Measurements from ENCODE around the gene POLD1.
"Not testable (repeated sequence)": the region's sequence is repeated elsewhere in the genome, so short reads cannot be mapped to it uniquely, and the experiment has no call there.

The POLD1 gene

GRCh38 chr19:50433201-50434180 is 49.3 kb downstream of the POLD1 start:
- no peak for TF ChIP-seq CTCF (IDR thresholded peaks at IDR 0.05)
- TF ChIP-seq ZFX (IDR thresholded peaks at IDR 0.05; ENCODE audit: borderline replicate concordance), result no peak
- no peak overlapping the region for H3K27ac ChIP-seq

GRCh38 chr19:50434525-50434924 is 50.4 kb downstream of the POLD1 start:
- H3K27ac ChIP-seq, result no peak overlapping the region
- no peak for TF ChIP-seq CTCF (IDR thresholded peaks at IDR 0.05)
- no peak for TF ChIP-seq ZFX (IDR thresholded peaks at IDR 0.05; ENCODE audit: borderline replicate concordance)

- H3K27ac ChIP-seq, result no peak overlapping the region
Observed at GRCh38 chr19:50435221-50435620, 51.1 kb downstream of the POLD1 start.

DNA sequence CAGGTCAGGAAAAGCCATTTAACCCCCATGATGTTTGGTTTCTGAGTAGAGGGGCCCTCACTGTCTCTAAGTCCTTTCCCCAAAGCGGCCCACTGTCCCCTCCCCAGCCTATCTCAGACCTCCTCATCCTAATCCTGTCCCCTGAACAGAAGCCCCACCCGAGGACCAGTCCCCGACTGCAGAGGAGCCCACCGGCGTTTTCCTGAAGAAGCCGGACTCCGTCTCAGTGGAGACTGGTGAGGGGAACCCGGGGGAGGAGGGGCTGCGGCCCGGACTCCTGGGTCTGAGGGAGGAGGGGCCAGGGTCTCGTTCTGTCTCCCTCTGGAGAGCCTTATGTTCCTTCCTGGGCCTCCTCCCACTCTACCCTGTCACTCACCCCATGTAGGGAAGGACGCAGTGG is 51.5 kb downstream of the POLD1 start:
- TF ChIP-seq ZFX (IDR thresholded peaks at IDR 0.05; ENCODE audit: borderline replicate concordance) (no peak), CTCF (IDR thresholded peaks at IDR 0.05) (no peak)
- no peak overlapping the region for H3K27ac ChIP-seq

More at GRCh38 chr19:50435221-50435620, 51.1 kb downstream of the POLD1 start:
- TF ChIP-seq ZFX (IDR thresholded peaks at IDR 0.05; ENCODE audit: borderline replicate concordance) (no peak), CTCF (IDR thresholded peaks at IDR 0.05) (no peak)

GRCh38 chr19:50437862-50438449 is 53.8 kb downstream of the POLD1 start:
- no peak for TF ChIP-seq CTCF (IDR thresholded peaks at IDR 0.05)
- TF ChIP-seq ZFX (IDR thresholded peaks at IDR 0.05; ENCODE audit: borderline replicate concordance), result no peak
- H3K27ac ChIP-seq, result no peak overlapping the region

DNA sequence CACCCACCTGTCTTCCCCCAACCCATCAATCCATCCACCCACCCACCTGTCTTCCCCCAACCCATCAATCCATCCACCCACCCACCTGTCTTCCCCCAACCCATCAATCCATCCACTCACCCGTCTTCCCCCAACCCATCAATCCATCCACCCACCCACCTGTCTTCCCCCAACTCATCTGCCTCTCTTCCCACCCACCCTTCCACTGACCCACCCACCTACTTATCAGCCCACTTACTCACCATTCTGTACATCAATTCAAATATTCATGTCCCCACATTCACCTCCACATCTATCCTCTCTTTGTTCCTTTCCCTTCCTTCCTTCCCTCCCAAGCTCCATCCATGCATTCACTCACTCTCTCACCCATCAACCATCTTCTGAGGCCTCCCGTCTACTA is 55.0 kb downstream of the POLD1 start:
- H3K27ac ChIP-seq, result not testable (repeated sequence)

- TF ChIP-seq CTCF (IDR thresholded peaks at IDR 0.05), result no peak
- TF ChIP-seq ZFX (IDR thresholded peaks at IDR 0.05; ENCODE audit: borderline replicate concordance), result no peak
Observed at GRCh38 chr19:50444059-50444458, 59.9 kb downstream of the POLD1 start.

More at GRCh38 chr19:50444059-50444458, 59.9 kb downstream of the POLD1 start:
- H3K27ac ChIP-seq, result no peak overlapping the region
